IPS-18c (cell line): Measurements from ENCODE around the gene TMEM132C.

Source experiments
- H3K4me3 ChIP-seq: 2 replicates; pipeline ENCODE4 v1.7.0; 2013; ENCODE audit warnings: low read depth, mild to moderate bottlenecking, low read length, moderate library complexity; ENCODE audit not compliant: insufficient read depth
- H3K9me3 ChIP-seq: one replicate; pipeline ENCODE4 v1.6.1; 2013; ENCODE audit warnings: mild to moderate bottlenecking, low read length, moderate library complexity; ENCODE audit not compliant: control insufficient read depth, insufficient read depth

Gene TMEM132C

GRCh38 chr12:128323145-128323920 lies 56.4 kb downstream of the TMEM132C start:
- H3K9me3 ChIP-seq = no peaks in the 10 kb centered on the region

DNA sequence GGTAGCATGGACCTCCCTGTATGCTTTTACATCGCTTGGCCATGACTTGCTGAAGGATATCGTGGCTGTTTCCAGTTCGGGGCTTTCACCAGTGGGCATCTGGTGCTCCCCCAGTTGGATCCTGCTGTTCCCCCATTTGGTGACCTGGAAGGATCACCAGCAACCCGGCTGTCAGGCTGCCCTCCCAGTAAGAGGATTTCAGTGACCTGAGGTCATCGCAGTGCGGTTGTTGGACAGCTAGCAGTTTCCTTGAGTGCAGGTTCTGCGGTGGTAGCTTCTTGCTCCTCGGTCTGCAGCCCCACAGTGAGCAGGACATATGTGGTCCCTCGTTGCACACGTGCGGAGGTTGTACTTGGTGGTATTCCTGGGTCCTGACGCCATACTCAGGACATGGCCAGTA lies 58.7 kb downstream of the TMEM132C start:
- Histone ChIP-seq H3K9me3 (no peaks in the 10 kb centered on the region), H3K4me3 (no peak overlapping the region)

More at GRCh38 chr12:128323145-128323920, 56.4 kb downstream of the TMEM132C start:
- no peak overlapping the region for H3K4me3 ChIP-seq

DNA sequence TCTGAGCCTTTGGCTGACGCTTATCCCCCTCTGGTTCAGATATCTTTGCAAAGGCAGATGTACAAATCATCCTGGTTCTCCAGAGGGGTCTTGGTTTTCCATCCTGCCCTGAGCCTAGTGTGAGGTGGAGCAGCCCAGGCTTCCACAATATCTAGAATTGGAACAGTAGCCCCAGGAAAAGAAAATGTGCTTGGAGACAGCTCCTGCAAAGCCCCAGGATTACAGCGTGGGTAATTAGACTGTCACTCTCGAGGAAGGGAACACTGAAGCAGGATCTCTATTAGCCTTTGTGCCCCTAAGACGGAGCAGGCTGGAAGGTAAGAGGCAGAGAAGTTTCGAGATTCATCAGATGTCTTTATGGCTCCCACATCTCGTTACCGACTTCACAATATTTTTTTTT lies 59.4 kb downstream of the TMEM132C start:
- no peak overlapping the region for H3K4me3 ChIP-seq
- H3K9me3 ChIP-seq = no peaks in the 10 kb centered on the region

DNA sequence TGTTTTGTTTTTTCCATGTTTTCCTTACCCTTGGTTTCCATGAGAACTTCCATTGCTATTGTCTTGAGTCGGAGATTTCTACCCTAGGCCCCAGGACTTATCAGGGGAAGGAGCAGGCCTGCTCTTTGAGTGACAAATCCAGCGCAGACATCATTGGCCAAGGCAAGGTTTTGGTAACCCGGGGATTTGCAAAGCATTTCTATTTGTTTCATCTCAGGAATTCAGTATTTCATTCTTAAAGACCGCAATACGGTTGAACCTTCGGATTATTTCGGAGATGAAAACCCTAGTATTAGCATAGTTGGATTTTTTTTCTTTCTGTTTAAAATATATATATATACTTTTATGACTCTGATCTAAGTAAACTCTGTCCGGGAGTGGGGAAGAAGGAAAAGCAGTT lies 62.0 kb downstream of the TMEM132C start:
- Histone ChIP-seq H3K4me3 (no peak overlapping the region), H3K9me3 (no peaks in the 10 kb centered on the region)

GRCh38 chr12:128336204-128337070 lies 69.5 kb downstream of the TMEM132C start:
- no peaks in the 10 kb centered on the region for H3K9me3 ChIP-seq
- H3K4me3 ChIP-seq = no peak overlapping the region

GRCh38 chr12:128337071-128337345 lies 70.0 kb downstream of the TMEM132C start:
- H3K4me3 ChIP-seq = 0 out of 2 replicates have a peak overlapping the region, but pooled peaks have one; percentile 2

DNA sequence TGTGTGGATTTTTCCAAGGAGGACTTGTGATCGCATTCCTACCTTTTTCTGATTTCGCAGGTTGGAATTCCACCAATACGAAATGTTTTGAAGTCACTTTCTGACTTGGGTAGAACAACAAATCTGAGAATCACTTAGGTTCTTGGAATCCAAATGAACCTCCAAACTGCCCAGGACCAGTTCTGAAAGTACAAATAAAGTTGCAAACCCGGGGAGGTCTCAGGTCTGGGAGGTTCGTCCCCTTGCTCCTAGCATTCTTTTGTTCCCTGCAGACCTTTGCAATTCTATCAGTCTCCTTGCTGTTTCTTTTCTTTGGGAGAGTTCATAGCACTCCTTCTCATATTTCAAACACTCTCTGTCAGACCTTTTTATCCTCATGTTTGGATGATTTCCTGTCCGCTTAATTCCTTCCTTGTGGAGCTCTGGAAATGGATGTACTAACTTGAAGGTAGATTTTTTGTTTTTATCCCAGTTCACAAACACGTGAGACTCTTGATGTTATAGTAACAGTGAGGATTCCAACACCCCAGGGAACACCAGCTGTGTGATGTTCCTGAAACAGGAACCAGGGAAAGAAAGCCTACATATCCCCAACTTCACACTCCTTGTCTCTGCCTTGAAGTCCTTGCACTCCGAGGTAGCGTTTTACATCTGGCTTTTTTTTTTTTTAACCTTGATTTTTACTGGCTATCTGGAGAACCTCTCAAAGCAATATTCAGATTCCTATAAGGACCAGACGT lies 70.6 kb downstream of the TMEM132C start:
- Histone ChIP-seq H3K4me3 (0 out of 2 replicates have a peak overlapping the region, but pooled peaks have one; percentile 2), H3K9me3 (no peaks in the 10 kb centered on the region)

More at GRCh38 chr12:128337071-128337345, 70.0 kb downstream of the TMEM132C start:
- no peaks in the 10 kb centered on the region for H3K9me3 ChIP-seq

DNA sequence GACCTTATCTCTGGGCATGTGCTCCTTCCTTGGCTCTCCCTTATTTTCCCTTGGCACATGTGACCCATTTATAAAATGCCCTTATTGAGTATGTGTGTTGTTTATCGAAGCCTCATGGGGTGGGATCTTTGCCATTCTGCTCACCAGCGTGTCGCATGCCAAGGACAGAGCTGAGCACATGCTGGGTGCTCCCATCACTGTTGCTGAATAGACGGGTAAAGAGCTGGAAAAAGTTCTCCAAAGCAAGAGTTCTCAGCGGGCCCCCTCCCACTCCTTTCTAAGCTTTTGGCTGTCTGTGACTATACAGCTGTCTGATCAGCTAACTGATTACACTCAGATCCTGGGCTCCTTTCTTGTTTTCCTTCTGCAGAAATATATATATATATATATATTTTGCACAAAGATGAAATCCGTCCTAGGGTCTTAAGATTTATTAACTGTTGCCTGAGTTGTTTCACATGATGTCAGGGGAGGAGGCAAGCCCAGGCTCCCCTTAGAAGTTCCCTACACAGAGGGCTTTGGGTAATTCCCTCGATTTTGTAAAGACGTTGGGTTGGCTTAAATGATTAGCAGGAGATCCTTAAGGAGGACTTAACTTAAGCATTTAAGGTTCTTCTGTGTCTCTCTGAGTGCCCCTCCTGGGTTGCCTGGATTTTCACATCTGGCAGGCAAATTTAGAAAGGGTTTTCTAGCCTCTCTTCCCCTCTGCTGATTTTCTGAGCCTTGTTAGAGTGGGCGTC lies 71.6 kb downstream of the TMEM132C start:
- 0 out of 2 replicates have a peak overlapping the region, but pooled peaks have one; percentile 15 for H3K4me3 ChIP-seq
- H3K9me3 ChIP-seq = no peaks in the 10 kb centered on the region

DNA sequence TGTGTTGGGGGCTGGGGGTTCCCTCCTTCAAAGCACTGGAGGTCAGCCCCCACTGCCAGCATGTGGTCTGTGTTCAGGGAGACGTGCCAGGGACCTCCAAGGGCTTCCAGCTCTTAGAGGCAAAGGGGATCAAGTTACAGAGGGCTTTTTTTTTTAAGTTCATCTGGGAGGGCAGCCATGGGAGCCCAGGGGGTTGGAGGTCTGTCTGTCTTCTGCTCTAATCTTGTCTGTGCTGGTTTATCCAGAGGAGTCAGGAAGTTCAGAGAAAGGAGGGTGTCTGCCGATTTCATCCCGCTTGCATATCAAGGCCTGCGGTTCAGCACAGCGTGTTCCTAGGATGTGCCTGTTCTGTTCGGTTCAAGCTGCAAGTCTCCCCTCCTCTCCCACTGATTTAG lies 72.2 kb downstream of the TMEM132C start:
- no peak overlapping the region for H3K4me3 ChIP-seq
- H3K9me3 ChIP-seq = no peaks in the 10 kb centered on the region

DNA sequence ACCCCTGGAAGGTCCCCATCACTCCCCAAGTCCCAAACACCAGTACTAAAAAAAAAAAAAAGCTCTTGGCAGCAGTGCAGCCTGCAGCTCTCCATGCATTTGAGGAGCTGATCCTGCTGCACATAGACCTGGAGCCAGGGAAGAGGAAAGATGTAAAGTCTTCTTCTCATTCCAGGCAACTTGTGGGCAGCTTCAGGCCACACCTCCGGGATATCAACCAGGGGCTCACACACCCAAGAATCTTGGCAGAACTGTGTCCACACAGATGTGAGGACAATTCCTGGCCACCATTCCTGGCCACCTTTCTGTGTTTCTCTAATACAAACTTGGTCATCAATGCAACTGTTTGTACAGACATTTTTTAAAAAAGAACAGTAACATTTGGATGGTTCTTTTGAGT lies 72.7 kb downstream of the TMEM132C start:
- Histone ChIP-seq H3K4me3 (no peak overlapping the region), H3K9me3 (no peaks in the 10 kb centered on the region)

DNA sequence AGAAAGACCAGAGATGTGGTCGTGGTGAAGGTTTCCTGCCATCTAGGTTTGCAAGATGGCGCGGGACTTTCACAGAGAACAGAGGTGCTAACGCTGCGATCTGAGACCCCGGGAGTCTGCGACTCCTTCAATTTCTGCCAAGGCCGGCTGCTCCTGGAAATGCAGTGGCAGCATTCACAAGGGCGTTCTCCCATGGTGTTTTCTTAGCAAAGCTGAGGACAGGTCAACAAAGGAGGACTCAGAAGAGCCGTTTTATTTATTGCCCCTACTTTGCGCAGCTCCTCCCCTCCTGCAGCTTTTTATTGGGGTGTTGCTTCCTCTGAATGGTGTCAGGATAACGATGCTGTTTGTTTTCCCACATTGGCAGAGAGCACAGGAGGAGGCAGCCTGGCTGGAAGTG lies 86.3 kb downstream of the TMEM132C start:
- Histone ChIP-seq H3K4me3 (no peak overlapping the region), H3K9me3 (no peaks in the 10 kb centered on the region)

GRCh38 chr12:128356547-128356946 lies 89.6 kb downstream of the TMEM132C start:
- Histone ChIP-seq H3K9me3 (no peaks in the 10 kb centered on the region), H3K4me3 (no peak overlapping the region)

- Histone ChIP-seq H3K9me3 (no peaks in the 10 kb centered on the region), H3K4me3 (no peak overlapping the region)
Measured at GRCh38 chr12:128361400-128361995, 94.5 kb downstream of the TMEM132C start.

- Histone ChIP-seq H3K9me3 (peaks cover 3% of the 10 kb centered on the region), H3K4me3 (no peak overlapping the region; the same call in 1 of the 2 replicates)
Measured at GRCh38 chr12:128365032-128365431, 98.1 kb downstream of the TMEM132C start.

DNA sequence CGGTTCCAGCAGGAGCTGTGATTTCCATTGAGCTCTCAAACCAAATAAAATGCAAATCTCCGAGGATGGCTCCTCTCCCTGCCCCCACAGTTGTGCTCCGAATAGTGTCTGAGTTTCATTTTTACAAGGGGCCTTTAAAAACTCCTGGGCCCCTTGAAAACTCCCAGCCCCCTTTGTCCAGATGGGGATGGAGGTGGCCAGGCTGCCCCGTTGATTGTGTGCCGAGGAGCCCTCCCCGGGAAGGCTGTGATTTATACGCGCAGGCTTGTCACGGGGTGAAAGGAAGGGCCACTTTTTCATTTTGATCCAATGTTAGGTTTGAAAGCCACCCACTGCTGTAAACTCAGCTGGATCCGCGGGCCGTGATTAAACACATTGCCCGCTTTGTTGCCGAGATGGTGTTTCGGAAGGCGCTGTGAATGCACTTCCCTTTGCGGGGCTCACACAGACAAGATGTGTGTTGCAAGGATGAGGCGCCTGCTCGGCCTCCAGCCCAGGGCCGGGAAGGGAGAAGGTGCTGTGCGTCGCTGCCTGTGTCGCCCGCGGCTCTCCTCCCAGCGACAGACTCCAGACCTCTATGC lies 98.8 kb downstream of the TMEM132C start:
- Histone ChIP-seq H3K9me3 (peaks cover 3% of the 10 kb centered on the region), H3K4me3 (peak overlapping the region; percentile 36)

- Histone ChIP-seq H3K9me3 (peaks cover 3% of the 10 kb centered on the region), H3K4me3 (no peak overlapping the region)
Measured at GRCh38 chr12:128367961-128368360, 101.0 kb downstream of the TMEM132C start.
